NCI-H82 treated with DMSO at 0.1 percent for 48 hours (cell line): Measurements from ENCODE around the gene PDE5A.
"Not testable (repeated sequence)": the region's sequence is repeated elsewhere in the genome, so short reads cannot be mapped to it uniquely, and the experiment has no call there.

ENCODE experiments used
- DNase-seq: peaks from one replicate; lab custom pipeline; 2025; ENCODE audit not compliant: unreplicated experiment; lab: John Stamatoyannopoulos, UW

Gene PDE5A

GRCh38 chr4:119477412-119478053, 151.1 kb downstream of the PDE5A start:
- DNase-seq, result no peak

GRCh38 chr4:119471259-119471658, 157.3 kb downstream of the PDE5A start:
- DNase-seq, result no peak

- DNase-seq, result not testable (repeated sequence)
Observed at GRCh38 chr4:119470737-119471063, 157.9 kb downstream of the PDE5A start.

GRCh38 chr4:119470021-119470736, 158.4 kb downstream of the PDE5A start:
- not testable (repeated sequence) for DNase-seq

GRCh38 chr4:119469039-119469438, 159.6 kb downstream of the PDE5A start:
- not testable (repeated sequence) for DNase-seq

- not testable (repeated sequence) for DNase-seq
Observed at GRCh38 chr4:119462733-119463132, 165.9 kb downstream of the PDE5A start.

GRCh38 chr4:119455734-119456133, 172.9 kb downstream of the PDE5A start:
- DNase-seq, result peak; percentile 15

- DNase-seq, result peak; percentile 72
Observed at GRCh38 chr4:119454491-119455270, 173.9 kb downstream of the PDE5A start.

GRCh38 chr4:119454151-119454490, 174.5 kb downstream of the PDE5A start:
- DNase-seq, result not testable (repeated sequence)

- not testable (repeated sequence) for DNase-seq
Observed at GRCh38 chr4:119453286-119453685, 175.3 kb downstream of the PDE5A start.

- DNase-seq, result not testable (repeated sequence)
Observed at GRCh38 chr4:119449851-119450250, 178.8 kb downstream of the PDE5A start.
